ENCODE measurements around the gene FRMD4B.

GRCh38 chr3:69338911-69339310 is 47.0 kb downstream of the FRMD4B start:
- TF ChIP-seq CTCF (IDR thresholded peaks at IDR 0.05) (no peak), TCF7L2 (IDR thresholded peaks at IDR 0.05; ENCODE audit: low read depth, low read length) (no peak), POLR2AphosphoS5 (IDR thresholded peaks at IDR 0.05; ENCODE audit: low read depth, low read length) (no peak)
